Endothelial cell of umbilical vein (primary cell): ENCODE results near the gene WASL. TPM values are rescaled to one million over a fixed set of nuclear protein-coding genes. Genes with fewer than 3 reads are reported as not detected.

Experiments used
- BruUV-seq: library from RNA; stranded (reverse); fragments of 400-500 nt; replicated peaks from 2 replicates; lab custom pipeline; 2021; lab: Mats Ljungman, UMichigan
- CTCF ChIA-PET: fragments of 300-600, 350-600 bp; sonication (Branson Sonifier 250); formaldehyde crosslinking; loops from one replicate; lab custom pipeline; 2021; ENCODE audit warnings: antibody characterized with exemption, inconsistent platforms; lab: Charles Lee
- POLR2A ChIA-PET: fragments of 300-600, 350-600 bp; sonication (Branson Sonifier 250); formaldehyde crosslinking; loops from one replicate; lab custom pipeline; 2021; ENCODE audit warnings: antibody characterized with exemption, inconsistent platforms; lab: Charles Lee
- DNase-seq: peaks from one replicate; pipeline ENCODE4 v3.0.0-alpha.2; 2011; ENCODE audit warnings: low read depth, low spot score
- FAIRE-seq: peaks from 2 replicates; lab custom pipeline; 2011; peaks lifted over from hg19 to GRCh38; lab: Jason Lieb, UNC
- H2AFZ ChIP-seq: 2 replicates; pipeline ENCODE4 v1.6.0; 2012; ENCODE audit warnings: low read depth, low read length, control low read depth, inconsistent platforms
- H3K27ac ChIP-seq: 2 replicates; pipeline ENCODE4 v1.5.1; 2011; ENCODE audit warnings: low read depth, mild to moderate bottlenecking, control low read depth, low read length, moderate library complexity; ENCODE audit not compliant: insufficient read depth
- H3K27me3 ChIP-seq, 2 experiments: 2 replicates each; pipeline versions ENCODE4 v1.6.0 to v1.6.1; 2011; ENCODE audit warnings: low read length in 2 of 2, mixed read lengths in 1 of 2; ENCODE audit not compliant: control insufficient read depth in 2 of 2, insufficient read depth in 2 of 2
- H3K36me3 ChIP-seq, 2 experiments: 2 replicates in 1 of 2; 3 replicates in 1 of 2; pipeline ENCODE4 v1.5.1; 2011; ENCODE audit warnings: low read length in 2 of 2, mild to moderate bottlenecking in 1 of 2, moderate library complexity in 1 of 2; ENCODE audit not compliant: control insufficient read depth in 2 of 2, insufficient read depth in 2 of 2; ENCODE audit errors: extremely low read depth in 1 of 2
- H3K4me1 ChIP-seq: 3 replicates; pipeline ENCODE4 v1.5.1; 2011; ENCODE audit warnings: mild to moderate bottlenecking, low read length; ENCODE audit not compliant: control insufficient read depth, insufficient read depth; ENCODE audit errors: extremely low read depth
- H3K4me2 ChIP-seq: 2 replicates; pipeline ENCODE4 v1.6.1; 2011; ENCODE audit warnings: low read length, control low read depth, mixed read lengths; ENCODE audit not compliant: insufficient read depth
- H3K4me3 ChIP-seq, 3 experiments: fragments of 200-600 bp in 1 of 3; sonication (generic), shearing (Covaris generic) in 1 of 3; replicated peaks in 1 of 3; 2 replicates each; pipeline ENCODE4 v1.5.1; 2011 to 2016; ENCODE audit warnings: control low read depth in 3 of 3, low read length in 3 of 3, mild to moderate bottlenecking in 2 of 3, inconsistent platforms in 1 of 3, low read depth in 1 of 3, moderate library complexity in 1 of 3; ENCODE audit not compliant: insufficient read depth in 1 of 3
- H3K79me2 ChIP-seq: 2 replicates; pipeline ENCODE4 v1.6.0; 2012; ENCODE audit warnings: low read length, inconsistent platforms; ENCODE audit not compliant: control insufficient read depth, insufficient read depth
- H3K9ac ChIP-seq: replicated peaks from 2 replicates; pipeline ENCODE3; 2011; ENCODE audit warnings: low read length, control low read depth; ENCODE audit not compliant: insufficient read depth; ENCODE audit errors: extremely low read depth
- H3K9me1 ChIP-seq: replicated peaks from 3 replicates; pipeline ENCODE4 v1.6.0; 2011; ENCODE audit warnings: mild to moderate bottlenecking, low read length; ENCODE audit not compliant: control insufficient read depth, insufficient read depth; ENCODE audit errors: extremely low read depth
- H3K9me3 ChIP-seq: replicated peaks from 2 replicates; pipeline ENCODE4 v1.5.1; 2012; ENCODE audit warnings: low read length, inconsistent platforms; ENCODE audit not compliant: control insufficient read depth, insufficient read depth
- H4K20me1 ChIP-seq: replicated peaks from 2 replicates; pipeline ENCODE3; 2011; ENCODE audit warnings: mild to moderate bottlenecking, low read length; ENCODE audit not compliant: control insufficient read depth, insufficient read depth; ENCODE audit errors: extremely low read depth
- CTCF ChIP-seq, 2 donors: IDR thresholded peaks; 1 replicate in 1 of 2; 2 replicates in 1 of 2; pipeline ENCODE4 v1.5.1; 2011; ENCODE audit warnings: low read length in 2 of 2, mild to moderate bottlenecking in 2 of 2, moderate library complexity in 2 of 2, control low read depth in 1 of 2, inconsistent platforms in 1 of 2, low read depth in 1 of 2; ENCODE audit not compliant: insufficient read depth in 1 of 2; ENCODE audit errors: extremely low read depth in 1 of 2
- EZH2 ChIP-seq: IDR thresholded peaks from 2 replicates; pipeline ENCODE4 v1.6.1; 2012; ENCODE audit warnings: borderline replicate concordance, low read depth, mild to moderate bottlenecking, moderate library complexity, low read length, inconsistent platforms; ENCODE audit not compliant: severe bottlenecking
- FOS ChIP-seq: IDR thresholded peaks from 2 replicates; pipeline ENCODE4 v1.6.1; 2011; ENCODE audit warnings: mild to moderate bottlenecking, low read length, moderate library complexity, borderline replicate concordance; ENCODE audit not compliant: insufficient read depth
- GATA2 ChIP-seq: IDR thresholded peaks from 2 replicates; pipeline ENCODE4 v1.7.0; 2011; ENCODE audit warnings: low read depth, mild to moderate bottlenecking, moderate library complexity, mixed read lengths, low read length; ENCODE audit not compliant: insufficient read length, insufficient read depth
- JUN ChIP-seq: IDR thresholded peaks from 2 replicates; pipeline ENCODE4 v1.6.1; 2011; ENCODE audit warnings: borderline replicate concordance, low read depth; ENCODE audit not compliant: insufficient read length, insufficient read depth
- MAX ChIP-seq: IDR thresholded peaks from 2 replicates; pipeline ENCODE4 v1.6.1; 2011; ENCODE audit not compliant: insufficient read depth, insufficient read length
- MYC ChIP-seq: IDR thresholded peaks from one replicate; pipeline ENCODE4 v1.6.1; 2011; ENCODE audit warnings: mild to moderate bottlenecking, low read depth, low read length
- POLR2A ChIP-seq: IDR thresholded peaks from 2 replicates; pipeline ENCODE4 v1.6.1; 2012; ENCODE audit warnings: low read depth, mild to moderate bottlenecking, control low read depth, low read length
- POLR2AphosphoS5 ChIP-seq: IDR thresholded peaks from 2 replicates; pipeline ENCODE4 v1.6.1; 2012; ENCODE audit warnings: low read depth, mild to moderate bottlenecking, control low read depth, low read length, moderate library complexity; ENCODE audit not compliant: insufficient read depth
- dilution Hi-C: fragments of 300-500 bp; cut with MboI; formaldehyde crosslinking; loops from one replicate; pipeline ENCODE4 v1.15.0; 2019; ENCODE audit warnings: low sequenced_read_pairs; ENCODE audit not compliant: extremely low pct_ligation_motif_present
- intact Hi-C: fragments of 100-400 bp; cut with micrococcal nuclease; formaldehyde crosslinking; loops from one replicate; pipeline ENCODE4 v1.10.0; 2022
- polyA plus RNA-seq, 4 experiments: library from polyadenylated mRNA; depleted of rRNA in 3 of 4; stranded (reverse) in 3 of 4; unstranded in 1 of 4; fragments of >200 nt; gene quantifications; 2 replicates each; pipeline versions ENCODE4 v1.2.1 to v1.2.3, GENCODE V29; 2011 to 2012; ENCODE audit warnings: missing spikeins in 1 of 4
- total RNA-seq: library from RNA; stranded (reverse); gene quantifications from 2 replicates; pipeline ENCODE4 v1.2.3, GENCODE V29; 2021

WASL gene
- total and polyA plus RNA-seq, 2 donors (not counting 3 experiments of a cell fraction or from before 2014, with no cell fraction given), result 5.2 to 24.0 TPM

DNA sequence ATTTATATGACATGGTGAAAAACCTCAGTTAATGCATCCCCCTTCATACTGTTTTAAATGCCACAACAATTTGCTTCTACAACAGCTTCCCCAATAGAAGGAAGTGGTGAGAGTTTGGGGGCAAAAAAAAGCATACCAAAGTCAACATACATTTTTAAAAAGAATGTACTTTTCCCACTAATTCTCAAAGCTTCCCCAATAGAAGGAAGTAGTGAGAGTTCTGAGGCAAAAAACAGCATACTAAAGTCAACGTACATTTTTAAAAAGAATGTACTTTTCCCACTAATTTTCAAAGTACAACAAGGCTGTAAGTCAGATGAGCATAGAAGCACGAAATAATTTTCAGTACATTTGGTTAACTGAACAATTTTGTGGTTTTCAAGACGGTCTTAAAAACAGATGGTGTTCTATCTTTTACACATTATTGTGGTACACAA, 24.0 kb downstream of the WASL start:
- H3K4me1 ChIP-seq, result peaks cover 15% of the 10 kb centered on the region
- no peak overlapping the region for H3K9ac ChIP-seq
- no peak overlapping the region for H3K4me2 ChIP-seq
- no TSS peak for BruUV-seq
- H2AFZ ChIP-seq, result no peak overlapping the region
- H3K4me3 ChIP-seq, result no peak overlapping the region
- H3K9me1 ChIP-seq, result no peaks in the 10 kb centered on the region
- peaks cover 78% of the 10 kb centered on the region for H3K79me2 ChIP-seq
- ChIA-PET POLR2A (no interaction called here), CTCF (interaction anchor here (0.6 kb wide), 1 partner anchor 141 kb away, joined by 3 read pairs; no protein-coding TSS in a partner anchor)
- intact Hi-C loops, result no loop called here
- no peak overlapping the region for H3K27ac ChIP-seq
- peaks cover 8% of the 10 kb centered on the region for H4K20me1 ChIP-seq
- TF ChIP-seq MAX (no peak), POLR2A (no peak), GATA2 (no peak), POLR2AphosphoS5 (no peak), FOS (no peak), EZH2 (no peak), CTCF (IDR thresholded peaks at IDR 0.05; ENCODE audit: extremely low read depth in 1 of 2, insufficient read depth in 1 of 2, low read depth in 1 of 2, low read length in 2 of 2) (no peak), JUN (no peak), MYC (no peak)
- no peak for FAIRE-seq
- dilution Hi-C loops, result no loop called here
- H3K9me3 ChIP-seq, result no peaks in the 10 kb centered on the region
- no peak for DNase-seq
- no peaks in the 10 kb centered on the region for H3K36me3 ChIP-seq
- no peaks in the 10 kb centered on the region for H3K27me3 ChIP-seq
